Adrenal gland (tissue), 5 donors: Measurements from ENCODE around the gene CCDC158.

Source experiments
- CTCF ChIP-seq, 6 experiments: fragments of 450-650 bp in 4 of 6; fragments of 200-600 bp in 2 of 6; sonication (generic) in 1 of 6; IDR thresholded peaks; 1 replicate in 5 of 6; 2 replicates in 1 of 6; pipeline versions ENCODE4 v1.5.1 to v1.8.0; 2016 to 2021; ENCODE audit warnings: antibody characterized with exemption in 6 of 6, mild to moderate bottlenecking in 2 of 6, moderate library complexity in 1 of 6
- POLR2A ChIP-seq, 2 donors: fragments of 450-650 bp; IDR thresholded peaks; one replicate each; pipeline ENCODE4 v1.6.1; 2017; ENCODE audit warnings: antibody characterized with exemption in 2 of 2, mild to moderate bottlenecking in 2 of 2, moderate library complexity in 1 of 2
- donor health status: DM: no; HTN: no; CAD: no.

- no peak for TF ChIP-seq CTCF (IDR thresholded peaks at IDR 0.05)
- no peak for TF ChIP-seq POLR2A (IDR thresholded peaks at IDR 0.05)
Measured at GRCh38 chr4:76449833-76450232, 28.9 kb upstream of the CCDC158 start.
